ENCODE results near the gene CAMTA1. TPM values are rescaled to one million over a fixed set of nuclear protein-coding genes. Genes with fewer than 3 reads are reported as not detected.

CAMTA1 gene
- total RNA-seq, 1 donor from 2014 or later, result 109 TPM

DNA sequence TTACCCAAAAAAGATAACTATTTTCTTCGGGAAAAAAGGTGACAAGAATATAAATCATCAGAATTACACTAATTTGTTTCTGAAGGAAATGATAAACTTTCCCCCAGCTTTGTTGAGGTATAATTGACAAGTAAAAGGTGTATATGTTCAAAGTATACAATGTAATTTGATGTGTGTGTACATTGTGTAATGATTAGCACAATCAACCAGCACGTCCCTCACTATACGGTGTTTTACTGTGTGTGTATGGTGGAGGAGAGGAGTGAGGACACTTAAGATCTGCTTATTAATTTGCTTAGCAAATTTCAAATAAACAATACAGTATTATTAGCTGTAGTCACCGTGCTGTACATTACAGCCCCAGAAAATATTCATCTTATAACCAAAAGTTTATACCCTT lies 77.7 kb downstream of the CAMTA1 start:
- DNase-seq (ENCODE audit: low read depth, low spot score), result no peak
- no peak overlapping the region for H3K4me3 Mint-ChIP-seq
- no peak overlapping the region for H3K27ac Mint-ChIP-seq (ENCODE audit: unreplicated experiment)
- H3K27me3 Mint-ChIP-seq (ENCODE audit: low read depth), result no peaks in the 10 kb centered on the region
- H3K36me3 Mint-ChIP-seq (ENCODE audit: low read depth), result peaks cover 5% of the 10 kb centered on the region
- no peak for TF ChIP-seq CTCF (conservative IDR thresholded peaks at IDR 0.05)
- H3K4me1 Mint-ChIP-seq, result peaks cover 40% of the 10 kb centered on the region
- H3K9me3 Mint-ChIP-seq, result no peaks in the 10 kb centered on the region

DNA sequence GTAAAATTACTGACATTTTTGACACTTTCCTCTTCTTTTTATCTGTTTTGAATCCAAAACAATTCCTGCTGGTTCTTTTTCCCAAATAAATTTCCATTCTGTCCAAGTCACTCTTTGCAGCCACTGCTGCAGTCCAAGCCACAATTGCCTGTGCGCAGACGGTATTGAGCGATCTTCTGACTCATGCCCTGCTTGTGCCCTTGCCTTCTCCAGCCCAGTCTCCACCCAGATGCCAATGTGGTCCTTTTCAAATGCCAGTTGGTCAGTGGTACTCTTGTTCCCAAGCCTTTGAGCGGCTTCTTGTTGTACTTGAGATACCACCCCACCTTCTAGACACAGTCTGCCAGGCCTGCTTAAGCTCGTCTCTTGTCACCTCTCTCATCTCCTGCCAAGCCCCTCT lies 78.9 kb downstream of the CAMTA1 start:
- peaks cover 53% of the 10 kb centered on the region for H3K4me1 Mint-ChIP-seq
- peak overlapping the region; percentile 9 for H3K27ac Mint-ChIP-seq (ENCODE audit: unreplicated experiment)
- H3K4me3 Mint-ChIP-seq, result no peak overlapping the region
- peaks cover 5% of the 10 kb centered on the region for H3K36me3 Mint-ChIP-seq (ENCODE audit: low read depth)
- no peaks in the 10 kb centered on the region for H3K9me3 Mint-ChIP-seq
- H3K27me3 Mint-ChIP-seq (ENCODE audit: low read depth), result no peaks in the 10 kb centered on the region
- DNase-seq (ENCODE audit: low read depth, low spot score), result no peak
- TF ChIP-seq CTCF (conservative IDR thresholded peaks at IDR 0.05), result no peak

- no peaks in the 10 kb centered on the region for H3K9me3 Mint-ChIP-seq
- H3K36me3 Mint-ChIP-seq (ENCODE audit: low read depth), result peaks cover 5% of the 10 kb centered on the region
- no peak for TF ChIP-seq CTCF (conservative IDR thresholded peaks at IDR 0.05)
- no peak for DNase-seq (ENCODE audit: low read depth, low spot score)
- H3K4me3 Mint-ChIP-seq, result peak overlapping the region; percentile 13
- H3K27me3 Mint-ChIP-seq (ENCODE audit: low read depth), result no peaks in the 10 kb centered on the region
- peak overlapping the region; percentile 84 for H3K27ac Mint-ChIP-seq (ENCODE audit: unreplicated experiment)
- peaks cover 68% of the 10 kb centered on the region for H3K4me1 Mint-ChIP-seq
Measured at GRCh38 chr1:6866825-6867224, 81.6 kb downstream of the CAMTA1 start.

DNA sequence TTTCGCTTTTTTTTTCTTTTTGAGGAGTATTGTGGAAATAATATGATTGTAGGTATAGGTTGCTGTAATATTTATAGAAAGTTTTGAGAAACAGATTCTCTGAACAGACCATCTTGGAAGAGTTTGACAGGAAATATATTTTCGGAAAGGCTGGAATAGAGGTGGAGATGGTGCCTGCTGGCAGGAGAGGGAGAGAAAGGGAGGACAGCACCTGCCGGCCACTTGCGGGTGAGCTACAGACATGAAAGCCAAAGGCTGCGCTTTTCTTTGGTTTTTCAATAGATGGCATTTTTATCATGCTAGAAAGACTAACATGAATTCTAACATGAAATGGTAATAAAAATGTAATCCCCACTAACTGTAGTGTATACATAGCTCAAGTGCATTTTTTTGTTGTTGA lies 82.1 kb downstream of the CAMTA1 start:
- H3K27ac Mint-ChIP-seq (ENCODE audit: unreplicated experiment), result peak overlapping the region; percentile 84
- no peaks in the 10 kb centered on the region for H3K9me3 Mint-ChIP-seq
- TF ChIP-seq CTCF (conservative IDR thresholded peaks at IDR 0.05), result no peak
- peaks cover 68% of the 10 kb centered on the region for H3K4me1 Mint-ChIP-seq
- no peaks in the 10 kb centered on the region for H3K27me3 Mint-ChIP-seq (ENCODE audit: low read depth)
- no peak for DNase-seq (ENCODE audit: low read depth, low spot score)
- H3K36me3 Mint-ChIP-seq (ENCODE audit: low read depth), result peaks cover 5% of the 10 kb centered on the region
- peak overlapping the region; percentile 13 for H3K4me3 Mint-ChIP-seq

DNA sequence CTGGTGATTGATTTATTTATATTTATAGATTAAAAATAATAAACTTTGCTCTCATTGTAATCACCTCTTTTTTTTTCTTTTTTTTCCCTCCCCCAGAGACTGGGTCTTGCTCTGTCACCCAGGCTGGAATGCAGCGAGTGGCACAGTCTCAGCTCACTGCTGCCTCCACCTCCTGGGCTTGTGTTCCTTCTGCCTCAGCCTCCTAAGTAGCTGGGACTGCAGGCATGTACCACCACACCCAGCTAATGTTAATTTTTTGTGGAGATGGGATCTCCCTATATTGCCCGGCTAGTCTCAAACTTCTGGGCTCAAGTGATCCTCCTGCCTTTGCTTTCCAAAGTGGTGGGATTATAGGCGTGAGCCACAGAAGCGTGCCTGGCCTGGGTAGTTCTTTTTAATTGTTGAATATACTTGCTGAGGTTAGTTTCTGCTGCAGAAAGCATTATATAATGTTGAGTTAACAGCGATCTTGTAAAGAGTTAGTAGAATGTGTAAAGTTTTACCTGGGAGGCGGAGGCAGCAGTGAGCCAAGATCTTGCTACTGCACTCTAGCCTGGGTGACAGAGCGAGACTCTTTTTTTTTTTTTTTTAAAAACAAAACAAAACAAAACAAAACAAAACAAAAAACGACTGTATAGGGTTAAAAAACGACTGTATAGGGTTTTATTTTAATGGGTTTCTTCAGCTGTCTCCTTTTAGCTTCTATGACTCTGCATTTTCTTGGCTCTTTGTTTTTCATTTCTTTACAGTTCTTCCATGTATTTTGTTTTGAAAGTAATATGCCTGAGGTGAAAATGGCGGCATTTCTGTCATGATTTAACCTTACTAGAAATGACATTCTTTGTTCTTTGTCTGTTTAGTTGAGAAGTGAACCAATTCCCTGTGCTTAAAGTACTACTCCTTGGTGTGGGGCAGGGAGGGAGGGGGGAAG lies 82.7 kb downstream of the CAMTA1 start:
- peak; percentile 7 for TF ChIP-seq CTCF (conservative IDR thresholded peaks at IDR 0.05)
- no peak for DNase-seq (ENCODE audit: low read depth, low spot score)
- Mint-ChIP-seq H3K4me1 (peaks cover 68% of the 10 kb centered on the region), H3K27ac (ENCODE audit: unreplicated experiment) (peak overlapping the region; percentile 93), H3K4me3 (peak overlapping the region; percentile 21), H3K36me3 (ENCODE audit: low read depth) (peaks cover 5% of the 10 kb centered on the region), H3K27me3 (ENCODE audit: low read depth) (no peaks in the 10 kb centered on the region), H3K9me3 (no peaks in the 10 kb centered on the region)

All from neural crest cell (in vitro differentiated cells).